ENCODE results near the gene ESYT3. TPM values are rescaled to one million over a fixed set of nuclear protein-coding genes. Genes with fewer than 3 reads are reported as not detected.

Gene ESYT3
- total RNA-seq, 1 experiment from 2014 or later: not detected

- Histone ChIP-seq H3K4me1 (ENCODE audit: low read length) (no peaks in the 10 kb centered on the region), H3K36me3 (ENCODE audit: insufficient read depth, low read length) (no peaks in the 10 kb centered on the region), H3K4me2 (ENCODE audit: low read depth, low read length, poor library complexity, severe bottlenecking) (no peak overlapping the region), H2AFZ (ENCODE audit: low read length) (no peak overlapping the region), H3K79me2 (ENCODE audit: low read length) (no peaks in the 10 kb centered on the region), H3K9me2 (replicated peaks; ENCODE audit: insufficient read depth, low read length) (no peaks in the 10 kb centered on the region), H3K27ac (ENCODE audit: low read length) (no peak overlapping the region), H4K20me1 (ENCODE audit: insufficient read depth, low read depth, low read length) (no peaks in the 10 kb centered on the region), H3K9me3 (ENCODE audit: low read length) (no peaks in the 10 kb centered on the region), H3K9ac (ENCODE audit: low read length) (no peak overlapping the region), H3K27me3 (ENCODE audit: low read length) (no peaks in the 10 kb centered on the region), H3K4me3 (ENCODE audit: low read length) (no peak overlapping the region)
- DNase-seq: no peak
Measured at GRCh38 chr3:138434875-138435772, 708 bp downstream of the ESYT3 start.

GRCh38 chr3:138435840-138436239 is 1.4 kb downstream of the ESYT3 start:
- Histone ChIP-seq H3K4me2 (ENCODE audit: low read depth, low read length, poor library complexity, severe bottlenecking) (no peak overlapping the region), H2AFZ (ENCODE audit: low read length) (no peak overlapping the region), H4K20me1 (ENCODE audit: insufficient read depth, low read depth, low read length) (no peaks in the 10 kb centered on the region), H3K27ac (ENCODE audit: low read length) (no peak overlapping the region), H3K9ac (ENCODE audit: low read length) (no peak overlapping the region), H3K27me3 (ENCODE audit: low read length) (no peaks in the 10 kb centered on the region), H3K9me2 (replicated peaks; ENCODE audit: insufficient read depth, low read length) (no peaks in the 10 kb centered on the region), H3K36me3 (ENCODE audit: insufficient read depth, low read length) (no peaks in the 10 kb centered on the region), H3K4me1 (ENCODE audit: low read length) (no peaks in the 10 kb centered on the region), H3K9me3 (ENCODE audit: low read length) (no peaks in the 10 kb centered on the region), H3K79me2 (ENCODE audit: low read length) (no peaks in the 10 kb centered on the region), H3K4me3 (ENCODE audit: low read length) (no peak overlapping the region)
- DNase-seq: no peak

DNA sequence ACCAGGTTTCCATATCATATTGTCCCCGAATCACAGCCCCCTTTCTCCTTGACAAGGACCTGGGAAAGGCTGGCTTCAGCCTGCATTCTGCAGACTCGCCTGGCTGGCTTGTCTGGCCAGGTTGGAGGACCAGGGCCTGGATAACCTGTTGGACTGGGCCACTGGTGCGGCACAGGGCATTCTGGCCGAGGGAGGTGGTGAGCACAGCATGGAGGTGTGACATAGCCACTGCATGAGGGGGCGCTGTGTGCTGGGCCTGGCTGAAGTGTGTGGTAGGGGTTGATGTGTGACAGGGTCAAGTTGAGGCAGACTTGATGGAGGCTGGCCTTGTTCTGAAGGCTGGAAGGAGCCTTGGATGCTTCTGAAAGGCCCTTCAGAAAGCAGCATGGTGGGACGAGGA is 2.9 kb downstream of the ESYT3 start:
- Histone ChIP-seq H2AFZ (ENCODE audit: low read length) (no peak overlapping the region), H3K4me3 (ENCODE audit: low read length) (no peak overlapping the region), H3K4me1 (ENCODE audit: low read length) (no peaks in the 10 kb centered on the region), H3K9me3 (ENCODE audit: low read length) (no peaks in the 10 kb centered on the region), H3K4me2 (ENCODE audit: low read depth, low read length, poor library complexity, severe bottlenecking) (no peak overlapping the region), H3K9ac (ENCODE audit: low read length) (no peak overlapping the region), H3K27me3 (ENCODE audit: low read length) (no peaks in the 10 kb centered on the region), H3K27ac (ENCODE audit: low read length) (no peak overlapping the region), H3K9me2 (replicated peaks; ENCODE audit: insufficient read depth, low read length) (no peaks in the 10 kb centered on the region), H3K79me2 (ENCODE audit: low read length) (no peaks in the 10 kb centered on the region), H3K36me3 (ENCODE audit: insufficient read depth, low read length) (no peaks in the 10 kb centered on the region), H4K20me1 (ENCODE audit: insufficient read depth, low read depth, low read length) (no peaks in the 10 kb centered on the region)
- DNase-seq: no peak

DNA sequence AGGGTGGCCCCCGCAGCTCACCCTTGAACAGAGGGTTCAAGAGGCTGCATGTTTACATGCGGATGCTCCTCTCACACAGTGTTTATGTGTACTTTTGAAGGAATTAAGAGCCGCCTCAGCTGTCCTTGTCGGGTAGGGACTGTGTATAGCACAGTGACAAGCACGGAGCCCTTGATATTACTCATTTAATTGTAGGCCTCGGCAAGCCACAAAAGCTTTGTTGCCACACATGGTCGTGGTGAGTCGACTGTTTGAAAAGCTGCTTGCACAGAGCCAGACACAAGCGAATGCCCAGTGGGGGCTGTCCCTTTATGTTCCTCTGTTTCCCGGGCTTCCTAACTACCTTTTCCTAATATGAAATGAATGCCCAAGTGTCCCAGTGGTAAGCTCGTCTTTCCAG is 4.5 kb downstream of the ESYT3 start:
- DNase-seq: no peak
- no peaks in the 10 kb centered on the region for H3K79me2 ChIP-seq (ENCODE audit: low read length)
- no peak overlapping the region for H3K9ac ChIP-seq (ENCODE audit: low read length)
- no peak overlapping the region for H3K4me2 ChIP-seq (ENCODE audit: low read depth, low read length, poor library complexity, severe bottlenecking)
- H3K36me3 ChIP-seq (ENCODE audit: insufficient read depth, low read length): no peaks in the 10 kb centered on the region
- no peaks in the 10 kb centered on the region for H4K20me1 ChIP-seq (ENCODE audit: insufficient read depth, low read depth, low read length)
- H3K27me3 ChIP-seq (ENCODE audit: low read length): no peaks in the 10 kb centered on the region
- no peak overlapping the region for H2AFZ ChIP-seq (ENCODE audit: low read length)
- no peaks in the 10 kb centered on the region for H3K9me2 ChIP-seq (replicated peaks; ENCODE audit: insufficient read depth, low read length)
- no peak overlapping the region for H3K27ac ChIP-seq (ENCODE audit: low read length)
- no peaks in the 10 kb centered on the region for H3K4me1 ChIP-seq (ENCODE audit: low read length)
- H3K9me3 ChIP-seq (ENCODE audit: low read length): no peaks in the 10 kb centered on the region
- H3K4me3 ChIP-seq (ENCODE audit: low read length): no peak overlapping the region

GRCh38 chr3:138439646-138440045 is 5.2 kb downstream of the ESYT3 start:
- no peak overlapping the region for H2AFZ ChIP-seq (ENCODE audit: low read length)
- H3K79me2 ChIP-seq (ENCODE audit: low read length): no peaks in the 10 kb centered on the region
- no peak overlapping the region for H3K27ac ChIP-seq (ENCODE audit: low read length)
- H3K9me3 ChIP-seq (ENCODE audit: low read length): no peaks in the 10 kb centered on the region
- no peak overlapping the region for H3K4me2 ChIP-seq (ENCODE audit: low read depth, low read length, poor library complexity, severe bottlenecking)
- H3K27me3 ChIP-seq (ENCODE audit: low read length): no peaks in the 10 kb centered on the region
- no peak for DNase-seq
- no peaks in the 10 kb centered on the region for H3K9me2 ChIP-seq (replicated peaks; ENCODE audit: insufficient read depth, low read length)
- H3K4me1 ChIP-seq (ENCODE audit: low read length): no peaks in the 10 kb centered on the region
- no peak overlapping the region for H3K4me3 ChIP-seq (ENCODE audit: low read length)
- no peaks in the 10 kb centered on the region for H3K36me3 ChIP-seq (ENCODE audit: insufficient read depth, low read length)
- H4K20me1 ChIP-seq (ENCODE audit: insufficient read depth, low read depth, low read length): no peaks in the 10 kb centered on the region
- H3K9ac ChIP-seq (ENCODE audit: low read length): no peak overlapping the region

DNA sequence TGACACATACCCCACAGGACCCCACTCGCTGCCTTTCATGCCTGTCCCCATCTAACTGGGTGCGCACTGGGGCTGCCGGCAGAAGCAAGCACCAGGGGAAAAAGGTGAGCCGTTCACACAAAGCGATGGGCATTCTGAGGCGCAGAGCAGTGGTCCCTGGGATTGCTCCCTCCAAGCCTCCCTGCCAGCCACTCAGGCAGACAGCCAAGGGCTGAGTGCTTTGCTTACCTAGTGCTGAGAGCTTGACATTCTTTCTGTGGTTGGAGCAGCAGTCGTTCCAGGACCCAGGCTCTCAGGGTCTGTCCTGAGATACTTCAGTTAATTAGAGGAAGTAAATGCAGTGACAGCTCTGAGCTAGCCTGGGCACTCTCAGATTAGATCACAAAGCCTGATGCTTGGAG is 5.7 kb downstream of the ESYT3 start:
- H3K36me3 ChIP-seq (ENCODE audit: insufficient read depth, low read length): no peaks in the 10 kb centered on the region
- H3K4me2 ChIP-seq (ENCODE audit: low read depth, low read length, poor library complexity, severe bottlenecking): no peak overlapping the region
- no peaks in the 10 kb centered on the region for H4K20me1 ChIP-seq (ENCODE audit: insufficient read depth, low read depth, low read length)
- no peaks in the 10 kb centered on the region for H3K4me1 ChIP-seq (ENCODE audit: low read length)
- no peaks in the 10 kb centered on the region for H3K27me3 ChIP-seq (ENCODE audit: low read length)
- no peak overlapping the region for H2AFZ ChIP-seq (ENCODE audit: low read length)
- H3K27ac ChIP-seq (ENCODE audit: low read length): no peak overlapping the region
- no peaks in the 10 kb centered on the region for H3K9me3 ChIP-seq (ENCODE audit: low read length)
- H3K79me2 ChIP-seq (ENCODE audit: low read length): no peaks in the 10 kb centered on the region
- no peak overlapping the region for H3K4me3 ChIP-seq (ENCODE audit: low read length)
- no peaks in the 10 kb centered on the region for H3K9me2 ChIP-seq (replicated peaks; ENCODE audit: insufficient read depth, low read length)
- no peak for DNase-seq
- H3K9ac ChIP-seq (ENCODE audit: low read length): no peak overlapping the region

DNA sequence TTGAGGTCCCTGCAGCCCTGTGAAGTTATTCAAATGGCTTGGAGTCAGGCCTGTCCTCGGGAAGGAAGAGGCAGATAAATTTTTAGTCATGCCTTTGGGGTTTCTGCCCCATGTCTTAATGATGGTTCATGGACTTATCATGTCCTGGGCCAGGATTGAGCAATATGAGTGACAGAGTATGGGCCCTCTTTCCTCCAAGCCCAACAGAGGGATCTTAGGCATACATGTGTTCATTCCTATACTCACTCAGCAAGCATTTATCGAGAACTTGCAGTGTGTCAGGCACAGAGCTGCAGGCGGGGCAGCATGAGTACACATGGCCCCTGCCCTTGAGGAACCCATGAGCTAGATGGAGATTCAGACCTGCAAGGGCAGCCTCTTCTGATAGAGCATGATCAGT is 6.2 kb downstream of the ESYT3 start:
- H2AFZ ChIP-seq (ENCODE audit: low read length): no peak overlapping the region
- H3K36me3 ChIP-seq (ENCODE audit: insufficient read depth, low read length): no peaks in the 10 kb centered on the region
- H3K4me3 ChIP-seq (ENCODE audit: low read length): no peak overlapping the region
- H3K9me3 ChIP-seq (ENCODE audit: low read length): no peaks in the 10 kb centered on the region
- no peak overlapping the region for H3K27ac ChIP-seq (ENCODE audit: low read length)
- H3K4me1 ChIP-seq (ENCODE audit: low read length): no peaks in the 10 kb centered on the region
- no peak overlapping the region for H3K9ac ChIP-seq (ENCODE audit: low read length)
- no peak for DNase-seq
- no peaks in the 10 kb centered on the region for H3K79me2 ChIP-seq (ENCODE audit: low read length)
- H4K20me1 ChIP-seq (ENCODE audit: insufficient read depth, low read depth, low read length): no peaks in the 10 kb centered on the region
- no peaks in the 10 kb centered on the region for H3K27me3 ChIP-seq (ENCODE audit: low read length)
- no peak overlapping the region for H3K4me2 ChIP-seq (ENCODE audit: low read depth, low read length, poor library complexity, severe bottlenecking)
- no peaks in the 10 kb centered on the region for H3K9me2 ChIP-seq (replicated peaks; ENCODE audit: insufficient read depth, low read length)

DNA sequence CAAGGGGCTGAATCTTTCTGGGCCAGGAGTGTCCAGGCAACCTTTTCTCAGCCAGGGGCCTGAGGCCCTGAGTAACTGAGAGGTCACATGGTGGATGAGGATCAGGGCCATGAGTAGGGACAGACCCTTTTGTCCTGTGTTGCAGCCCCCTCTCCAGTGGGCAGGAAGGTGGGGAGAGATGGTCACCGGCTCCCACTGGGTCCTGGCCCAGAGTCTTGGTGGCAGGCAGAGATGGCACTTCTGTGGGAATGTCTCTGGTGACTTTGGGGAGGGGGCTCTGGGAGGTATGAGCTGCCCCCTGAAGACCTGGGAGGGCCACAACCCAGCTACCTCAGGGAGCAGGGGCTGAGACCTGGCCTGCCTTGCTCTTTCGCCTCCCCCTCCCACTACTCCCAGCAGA is 6.8 kb downstream of the ESYT3 start:
- no peak overlapping the region for H3K4me3 ChIP-seq (ENCODE audit: low read length)
- no peaks in the 10 kb centered on the region for H4K20me1 ChIP-seq (ENCODE audit: insufficient read depth, low read depth, low read length)
- no peaks in the 10 kb centered on the region for H3K9me2 ChIP-seq (replicated peaks; ENCODE audit: insufficient read depth, low read length)
- H3K36me3 ChIP-seq (ENCODE audit: insufficient read depth, low read length): no peaks in the 10 kb centered on the region
- DNase-seq: no peak
- no peak overlapping the region for H3K9ac ChIP-seq (ENCODE audit: low read length)
- no peak overlapping the region for H2AFZ ChIP-seq (ENCODE audit: low read length)
- H3K27me3 ChIP-seq (ENCODE audit: low read length): no peaks in the 10 kb centered on the region
- no peaks in the 10 kb centered on the region for H3K79me2 ChIP-seq (ENCODE audit: low read length)
- H3K4me1 ChIP-seq (ENCODE audit: low read length): no peaks in the 10 kb centered on the region
- H3K4me2 ChIP-seq (ENCODE audit: low read depth, low read length, poor library complexity, severe bottlenecking): no peak overlapping the region
- no peaks in the 10 kb centered on the region for H3K9me3 ChIP-seq (ENCODE audit: low read length)
- H3K27ac ChIP-seq (ENCODE audit: low read length): no peak overlapping the region

All from Karpas-422 (cell line).